Measurements from ENCODE around the gene TWIST1.

TWIST1 gene

DNA sequence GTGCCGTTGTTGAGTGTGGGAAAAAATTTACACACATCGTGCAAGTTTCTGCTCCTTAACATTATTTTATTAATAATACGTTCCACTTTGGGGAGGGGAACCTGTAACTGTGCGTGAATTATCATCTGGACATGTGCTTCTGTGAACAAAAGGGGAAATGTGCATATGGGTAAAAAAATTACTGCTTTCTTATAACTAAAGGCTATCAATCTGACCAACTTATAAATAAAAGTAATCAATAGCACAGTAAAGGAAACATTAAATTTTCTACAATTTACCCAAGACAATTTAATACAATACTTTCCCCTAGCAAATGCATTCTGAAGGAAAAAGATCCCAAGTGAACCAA lies 4.5 kb downstream of the TWIST1 start:
- DNase-seq = no peak

DNA sequence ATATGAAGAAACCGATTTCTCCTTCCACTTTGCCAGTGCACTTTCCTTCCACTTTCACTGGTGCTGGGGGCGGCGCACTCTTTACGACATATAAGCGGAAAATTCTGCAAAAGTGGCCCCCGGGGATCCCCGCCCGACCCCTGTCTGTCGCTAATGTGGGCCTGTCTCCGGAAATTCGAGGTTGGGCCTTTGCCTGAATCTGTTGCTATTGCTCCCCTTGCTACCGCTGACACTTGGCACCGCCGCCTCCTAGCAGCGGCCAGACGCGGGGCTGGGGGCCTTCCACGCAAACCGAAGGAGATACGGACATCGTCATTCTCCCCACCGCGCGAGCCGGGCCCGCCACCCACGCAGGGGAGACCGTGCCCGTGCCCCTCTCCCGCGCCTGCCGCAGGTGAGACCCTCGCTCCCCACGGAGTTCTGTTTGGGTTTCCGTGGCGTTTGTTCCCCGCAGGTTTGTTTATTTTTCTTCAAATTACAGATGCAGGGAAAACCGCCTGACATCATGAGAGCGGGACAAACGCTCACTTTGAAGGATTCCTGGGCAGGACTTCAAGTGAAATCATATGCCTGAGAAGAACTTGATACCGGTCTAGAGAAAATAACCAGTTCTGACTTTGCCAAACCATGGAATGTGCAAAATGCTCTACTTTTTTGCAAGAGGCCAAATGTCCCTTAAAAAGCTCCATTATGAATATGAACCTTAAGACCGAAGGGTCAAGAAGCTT lies 5.0 kb downstream of the TWIST1 start:
- DNase-seq = peak; percentile 53 to 58 (median 54)

DNA sequence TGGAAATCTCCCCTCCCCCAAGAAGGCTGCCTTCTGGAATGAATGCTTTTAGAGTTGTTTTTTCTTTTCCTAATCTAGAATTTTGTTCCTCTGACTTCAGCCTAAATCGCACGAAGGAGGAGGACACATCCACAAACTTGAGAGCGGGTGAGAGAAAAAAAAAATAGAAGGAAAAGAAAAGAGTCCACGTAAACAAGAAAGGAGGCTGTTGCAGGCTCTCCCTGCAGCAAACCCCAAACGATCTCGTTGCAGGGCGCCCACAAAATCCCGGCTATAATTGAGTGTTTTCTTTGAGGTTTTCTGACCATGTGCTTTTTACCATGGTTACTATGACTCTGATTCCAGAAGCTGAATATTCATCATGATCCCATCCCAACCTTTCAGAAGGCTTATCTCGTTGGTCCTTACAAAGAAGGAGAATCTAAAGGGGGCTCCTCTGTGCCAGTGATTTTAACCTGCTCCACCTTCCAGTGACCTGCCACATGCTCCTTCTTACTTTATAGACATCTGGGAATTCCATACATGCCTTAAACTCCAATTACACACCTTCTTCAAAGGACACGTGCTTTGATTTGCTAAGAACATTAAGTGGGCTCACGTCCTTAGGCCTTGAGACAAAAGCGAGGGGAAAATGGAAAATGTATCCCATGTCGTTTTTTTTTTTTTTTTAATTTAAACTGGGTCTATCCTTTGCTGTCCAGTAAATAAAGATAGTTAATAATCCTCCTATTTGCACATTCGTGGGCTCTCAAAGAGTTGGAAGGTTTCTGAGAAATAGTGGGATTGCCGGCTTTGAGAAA lies 5.8 kb downstream of the TWIST1 start:
- DNase-seq = no peak

DNA sequence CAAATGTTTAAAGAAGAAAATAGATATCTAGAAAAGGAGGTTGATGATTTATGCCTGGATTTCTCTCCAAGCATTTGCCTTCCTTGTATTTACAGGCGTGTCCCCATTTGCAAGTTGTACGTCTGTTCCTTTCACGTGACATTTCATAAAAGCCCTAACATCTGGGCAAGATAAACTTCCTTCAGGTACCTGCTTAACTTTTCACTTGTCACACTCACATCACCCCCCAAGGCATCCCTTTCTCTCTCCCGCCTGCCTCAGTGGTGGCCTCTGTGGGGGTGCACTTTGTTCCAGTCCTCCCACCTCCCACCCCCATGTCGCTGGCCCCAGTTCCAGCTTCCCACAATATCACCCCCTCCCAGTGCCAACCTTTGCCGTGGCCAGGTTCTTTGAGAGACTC lies 6.7 kb downstream of the TWIST1 start:
- DNase-seq = no peak

DNA sequence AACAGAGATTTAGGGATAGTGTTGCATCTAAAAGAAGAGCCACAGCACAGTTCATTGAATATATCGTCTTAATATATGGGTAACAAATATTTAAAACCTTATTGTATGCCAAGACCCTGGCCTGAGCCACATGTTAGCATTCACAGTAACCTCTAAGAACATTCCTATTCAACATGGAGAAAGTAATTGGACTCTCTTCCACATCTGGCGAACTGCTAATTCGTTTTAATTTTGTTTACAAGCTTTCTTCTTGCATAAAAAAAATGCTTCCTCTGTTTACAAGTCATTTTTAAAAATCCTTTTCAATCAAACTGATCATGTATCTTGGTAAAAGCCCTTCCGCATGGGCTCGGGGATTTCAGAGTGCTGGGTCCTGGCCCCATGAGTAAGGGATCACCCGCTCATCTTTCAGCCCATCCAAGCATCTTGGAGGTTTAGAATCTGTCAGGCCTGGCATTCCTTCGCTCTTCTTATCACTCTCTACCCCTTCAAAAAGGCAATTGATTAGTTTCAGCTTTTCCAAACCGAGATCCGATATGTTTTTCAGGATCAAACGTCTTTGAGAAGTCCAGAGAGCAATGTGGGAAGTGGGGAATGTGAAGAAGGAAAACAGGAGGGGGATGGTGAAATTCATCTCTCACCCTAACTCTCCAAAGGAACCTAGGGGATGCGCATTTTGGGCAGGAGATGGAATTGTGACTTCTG lies 7.3 kb downstream of the TWIST1 start:
- DNase-seq = no peak

DNA sequence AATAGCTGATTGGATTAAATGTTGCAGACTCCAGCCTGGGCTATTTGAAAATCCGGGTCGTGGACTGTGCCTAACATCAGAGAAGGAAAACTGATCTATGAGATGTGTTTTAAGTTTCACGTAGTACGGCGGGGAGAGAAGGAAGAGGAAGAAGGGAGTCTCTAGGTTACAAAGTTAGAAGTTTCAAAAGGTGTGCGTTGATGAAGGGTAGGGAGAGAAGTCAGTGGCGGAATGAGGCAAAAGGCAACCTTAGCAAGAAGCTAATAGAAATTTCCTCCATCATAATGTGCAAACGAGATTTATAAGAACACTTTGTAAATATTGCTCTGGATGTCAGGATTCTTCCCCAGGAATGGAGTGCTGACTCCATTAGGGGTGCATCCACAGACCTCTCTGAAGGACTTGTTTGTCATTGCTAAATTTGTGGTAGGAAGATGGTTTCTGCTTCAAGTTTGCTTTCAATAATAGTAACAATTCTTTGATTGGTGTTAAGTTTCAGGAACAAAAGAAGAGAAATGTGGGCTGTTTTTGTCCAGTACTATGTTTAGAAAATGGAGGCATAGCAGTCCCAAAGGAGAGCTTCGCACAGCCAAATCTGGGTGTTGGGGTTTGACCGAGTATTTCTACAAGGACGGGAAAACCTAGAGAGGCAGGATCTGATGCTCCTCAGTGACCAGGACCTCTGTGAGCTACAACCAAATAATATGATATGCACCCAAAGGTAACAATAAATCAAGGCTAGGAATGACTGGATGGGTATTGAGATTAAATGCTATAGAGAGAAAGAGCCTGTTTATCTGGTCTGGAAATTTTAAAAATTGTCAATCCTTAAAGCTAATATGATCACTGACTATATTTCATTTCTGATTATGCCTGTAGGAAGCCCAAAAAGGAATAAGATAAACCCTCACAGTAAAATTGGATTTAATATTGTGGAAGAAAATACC lies 8.2 kb downstream of the TWIST1 start:
- no peak for DNase-seq

DNA sequence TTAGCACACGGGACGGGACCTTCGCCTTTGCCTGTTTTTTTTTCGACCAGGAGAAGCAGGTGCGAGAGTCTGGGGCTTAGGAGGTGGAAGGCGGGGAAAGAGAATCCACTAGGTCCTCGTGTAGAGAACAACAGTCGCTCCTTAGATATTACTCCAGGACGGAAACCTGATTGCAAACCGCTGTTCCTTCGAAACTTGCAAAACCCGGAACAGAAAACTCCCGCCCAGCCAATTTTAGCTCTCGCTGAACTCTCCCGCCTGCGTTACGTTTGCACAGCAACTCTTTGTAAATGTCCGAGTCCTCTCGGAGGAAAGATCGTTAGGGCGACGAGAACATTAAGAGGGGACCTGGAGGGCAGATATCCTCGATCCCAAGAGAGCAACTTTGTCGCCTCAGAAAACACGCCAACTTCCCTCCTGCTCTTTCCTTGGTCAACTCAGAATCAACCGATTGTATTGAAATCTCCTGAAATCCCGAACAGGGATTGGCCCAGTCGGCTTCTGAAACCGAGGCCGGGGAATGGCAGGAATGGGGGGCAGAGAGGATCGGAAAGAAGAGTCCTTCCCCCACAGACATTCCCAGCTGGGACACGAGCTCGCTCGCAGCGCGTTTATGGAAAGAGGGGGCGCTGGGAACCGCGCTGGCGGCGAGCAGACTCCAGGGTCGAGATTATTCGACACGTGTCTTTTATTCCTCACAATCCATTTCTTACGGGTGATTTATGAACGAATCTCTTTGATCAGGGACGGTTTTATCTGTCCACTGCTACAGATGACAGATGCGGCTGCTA lies 9.9 kb downstream of the TWIST1 start:
- peak; percentile 46 to 57 (median 54) for DNase-seq

DNA sequence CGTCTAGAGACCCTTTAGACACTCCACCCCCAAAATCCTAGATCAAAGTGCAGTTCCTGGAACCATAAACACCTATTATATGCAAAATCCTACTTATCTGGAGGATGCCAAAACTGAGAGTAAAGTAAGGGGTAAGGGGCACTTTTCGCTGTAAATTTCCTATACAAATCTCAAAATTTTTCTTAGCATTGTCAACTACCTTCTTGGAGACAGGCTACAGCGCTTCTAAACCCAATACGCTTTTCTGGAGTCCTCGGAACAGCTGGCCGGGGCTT lies 10.4 kb downstream of the TWIST1 start:
- DNase-seq = no peak

DNA sequence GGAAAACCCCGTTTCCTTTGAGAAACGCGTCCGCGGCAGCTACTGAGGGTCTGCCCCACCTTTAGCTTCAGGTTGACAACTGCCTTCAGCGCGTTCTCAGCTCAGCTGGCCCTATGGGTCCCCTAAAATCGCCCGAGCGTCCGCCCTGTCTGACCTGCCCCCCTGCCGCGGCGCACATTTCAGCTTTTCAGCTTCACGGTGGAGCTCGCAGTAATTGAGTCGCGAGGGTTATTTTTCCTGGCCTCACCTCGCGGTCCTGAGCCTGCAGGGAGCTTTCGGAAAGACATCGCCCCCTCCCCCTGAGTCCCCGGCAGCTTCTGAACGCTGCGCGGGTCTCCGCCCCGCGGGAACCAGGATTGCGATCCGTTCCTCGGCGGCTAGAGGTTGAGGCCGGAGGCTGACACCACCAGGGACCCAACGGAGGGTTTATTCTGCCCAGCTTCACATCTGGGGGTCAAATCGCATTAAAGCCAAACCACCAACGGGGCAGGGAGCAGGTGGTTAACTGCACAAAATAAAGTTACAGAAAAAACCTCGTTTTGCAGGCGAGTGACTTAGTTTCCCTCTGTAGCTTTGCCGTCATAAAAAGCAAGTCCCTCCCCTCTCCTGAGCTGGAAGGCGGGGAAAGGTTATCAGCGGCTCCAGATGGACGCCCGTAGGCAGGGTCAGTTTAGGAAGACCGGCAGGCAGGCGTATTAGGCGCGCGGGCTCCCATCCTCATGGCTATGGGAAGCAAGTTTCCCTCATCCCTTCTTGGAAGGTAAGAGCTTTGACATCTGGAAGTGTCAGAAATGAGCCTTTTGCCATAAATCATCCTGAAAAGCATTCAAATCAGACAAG lies 11.0 kb downstream of the TWIST1 start:
- no peak for DNase-seq

DNA sequence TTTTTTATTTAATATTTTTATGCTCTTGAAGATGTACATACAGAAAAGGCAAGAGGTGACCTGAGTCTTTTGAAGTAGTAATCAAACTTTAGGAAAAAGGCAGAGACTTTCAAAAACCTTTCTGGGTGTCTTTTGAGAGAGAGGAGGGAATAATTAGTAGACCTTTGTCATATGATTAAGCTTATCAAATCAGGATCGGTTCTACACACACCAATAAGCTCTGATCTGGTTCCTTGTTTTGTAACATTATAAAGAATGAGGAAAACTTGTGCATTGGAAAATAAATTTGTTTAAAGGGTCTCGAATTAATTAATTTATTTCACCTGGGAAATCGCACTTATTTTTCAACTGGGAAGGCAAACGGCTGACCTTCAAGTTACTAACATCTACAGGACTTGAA lies 11.9 kb downstream of the TWIST1 start:
- DNase-seq = no peak

DNA sequence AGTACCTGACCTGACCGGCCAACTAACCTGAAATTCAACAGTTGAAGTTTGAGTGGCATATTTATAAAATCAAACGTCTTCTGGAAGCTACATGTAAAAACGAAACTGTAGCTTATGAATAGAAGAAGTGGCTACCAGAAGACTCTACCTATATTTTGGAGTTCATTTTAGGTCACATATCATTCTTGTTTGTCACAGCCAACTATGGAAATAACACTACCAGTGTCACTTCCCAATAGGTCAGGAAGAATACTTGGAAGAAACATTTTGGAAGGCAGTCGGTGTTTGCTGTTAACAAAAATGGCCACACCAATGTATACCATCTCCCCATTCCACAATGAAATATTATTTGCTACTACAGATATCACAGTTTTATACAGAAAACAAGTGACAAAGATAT lies 12.6 kb downstream of the TWIST1 start:
- DNase-seq = no peak

DNA sequence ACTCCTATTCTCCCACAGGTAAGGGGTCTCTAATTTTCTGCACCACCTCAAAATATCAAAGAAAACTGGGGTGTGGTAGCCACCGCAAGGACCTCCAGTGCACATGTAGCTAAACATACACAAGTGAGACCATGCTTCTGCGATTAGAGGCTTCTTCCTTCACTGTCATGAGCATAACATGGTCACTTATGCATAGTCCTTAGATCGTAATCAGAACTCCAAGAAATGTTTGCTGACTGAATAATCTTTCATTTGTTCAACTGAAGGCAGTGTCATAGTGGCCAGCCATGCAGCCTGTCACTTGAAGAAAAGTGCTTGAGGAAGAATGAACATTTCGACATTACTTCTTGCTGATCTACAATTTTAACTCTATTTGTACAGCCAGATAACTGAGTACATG lies 14.6 kb downstream of the TWIST1 start:
- DNase-seq = no peak

DNA sequence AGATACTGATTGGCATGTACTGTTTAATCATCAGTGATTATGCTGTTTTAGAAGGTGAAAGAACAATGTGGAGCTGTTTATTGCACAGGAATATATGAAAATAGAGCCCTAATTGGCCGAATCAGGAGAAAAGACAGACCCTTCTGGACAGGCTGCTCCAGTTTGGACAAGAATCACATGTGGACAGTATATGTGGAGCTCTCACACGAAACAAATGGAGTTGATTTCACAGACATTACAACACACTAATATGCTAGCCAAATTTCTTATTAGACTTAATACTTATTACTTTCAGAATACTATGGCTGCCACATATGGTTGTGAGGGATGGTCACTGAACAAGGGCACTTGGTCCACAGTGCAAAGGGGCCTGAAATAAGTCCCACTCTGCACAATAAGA lies 15.5 kb downstream of the TWIST1 start:
- no peak for DNase-seq

DNA sequence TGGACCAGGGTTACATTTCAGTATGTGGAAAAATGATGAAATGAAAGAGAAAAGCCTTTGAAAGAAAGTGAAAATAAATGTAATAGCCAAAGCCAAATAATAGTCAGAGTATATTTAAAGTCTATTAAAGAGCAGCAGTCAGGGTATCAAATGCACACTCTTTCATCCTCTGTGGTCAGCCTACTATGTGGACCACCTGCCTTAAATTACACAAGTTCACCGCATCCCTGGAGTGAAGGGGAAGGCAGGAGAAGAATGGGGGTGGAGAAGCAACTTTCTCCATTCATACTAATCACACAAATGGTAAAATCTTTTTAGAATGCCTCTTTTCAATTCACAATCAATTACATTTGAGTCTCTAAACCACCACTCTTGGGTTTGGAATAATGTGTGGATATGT lies 16.0 kb downstream of the TWIST1 start:
- DNase-seq = no peak

DNA sequence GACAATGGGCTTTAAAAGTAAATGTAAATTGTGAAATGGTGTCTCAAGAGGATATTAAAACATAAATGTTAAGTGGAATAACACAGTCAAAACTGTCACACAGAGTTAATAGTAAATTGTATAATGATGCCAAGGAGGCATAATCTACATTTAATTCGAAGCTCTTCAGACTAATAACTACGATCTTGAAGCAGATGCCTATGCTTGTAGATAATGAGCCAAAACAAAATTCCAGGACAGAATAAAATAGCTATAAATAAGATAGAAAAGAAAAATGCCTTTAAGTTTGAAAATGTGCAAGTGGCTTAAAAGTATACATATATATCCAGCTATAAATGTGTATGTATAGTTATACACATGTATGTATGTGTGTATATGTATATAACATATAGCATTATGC lies 17.5 kb downstream of the TWIST1 start:
- no peak for DNase-seq

DNA sequence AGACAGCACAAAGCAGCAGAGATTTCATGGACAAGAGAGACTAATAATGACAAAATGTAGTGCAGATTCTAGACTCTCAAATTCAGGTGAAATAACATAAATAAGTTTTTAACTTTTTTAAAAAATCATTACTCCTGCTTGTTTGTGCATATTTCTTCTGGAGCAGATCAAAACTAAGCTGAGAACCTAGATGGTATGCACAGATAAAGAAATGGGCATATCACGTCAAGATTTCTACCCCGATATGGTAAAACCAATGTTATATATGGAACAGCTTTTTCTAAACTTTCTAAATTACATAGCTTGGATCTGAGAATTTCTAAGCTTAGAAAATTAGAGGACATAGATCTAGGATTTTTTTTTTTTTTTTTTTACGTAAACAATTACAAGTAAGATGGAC lies 18.2 kb downstream of the TWIST1 start:
- no peak for DNase-seq

DNA sequence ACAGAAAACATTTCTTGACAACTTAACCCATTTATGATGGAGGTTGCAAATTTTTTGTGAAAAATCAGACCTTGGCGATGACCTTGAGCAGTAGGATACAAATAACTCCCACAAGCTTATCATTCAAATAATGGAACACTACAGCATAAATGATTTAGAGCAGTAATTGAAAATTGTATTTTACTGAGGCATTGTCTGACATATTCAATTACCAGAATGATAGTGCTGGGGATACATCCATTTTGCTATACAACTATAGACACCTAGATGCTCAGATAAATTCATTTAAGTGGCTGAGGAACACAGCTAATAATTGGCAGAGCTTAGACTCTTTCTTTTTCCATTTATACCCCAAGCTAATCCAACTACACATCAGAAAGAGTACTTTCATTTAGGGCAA lies 18.9 kb downstream of the TWIST1 start:
- DNase-seq = no peak

DNA sequence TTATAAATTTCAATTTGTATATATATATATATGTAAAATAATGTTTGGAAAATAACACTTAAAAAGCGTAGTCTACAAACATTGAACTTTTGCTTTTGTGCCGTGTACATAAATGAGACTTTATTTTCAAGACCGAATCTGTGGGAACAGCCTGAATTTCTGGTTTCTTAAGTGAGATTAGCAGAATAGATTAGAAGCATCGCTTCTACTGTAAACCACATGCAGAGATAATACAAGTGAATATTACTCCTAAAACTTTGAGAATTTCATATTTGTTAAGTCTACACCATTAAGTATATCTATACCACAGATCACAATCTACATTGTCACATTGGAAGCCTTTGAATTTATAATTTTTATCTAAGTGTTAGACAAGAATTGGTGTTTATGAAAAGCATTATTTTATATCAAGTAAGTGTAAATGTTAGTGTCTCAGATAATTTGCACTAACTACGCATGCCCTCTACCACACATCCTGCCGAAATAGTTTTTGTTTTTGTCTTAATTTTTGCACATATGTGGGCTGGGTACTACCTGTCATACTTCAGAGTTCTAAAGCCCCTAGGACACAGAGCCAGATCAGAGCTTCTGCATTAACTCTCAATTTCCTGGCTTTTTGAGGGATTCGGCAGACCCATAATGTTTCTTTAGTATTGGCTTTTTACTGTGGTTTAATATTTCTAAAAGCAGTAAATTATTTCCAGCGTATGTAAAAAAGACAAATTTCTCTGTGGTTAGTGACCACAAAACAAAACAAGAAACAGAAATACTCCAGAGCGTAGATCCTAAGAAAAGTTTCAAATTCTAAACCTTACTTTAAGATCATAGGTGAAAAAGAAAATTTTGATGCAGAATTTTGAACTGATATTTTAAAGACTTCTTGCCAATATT lies 20.0 kb downstream of the TWIST1 start:
- no peak for DNase-seq

DNA sequence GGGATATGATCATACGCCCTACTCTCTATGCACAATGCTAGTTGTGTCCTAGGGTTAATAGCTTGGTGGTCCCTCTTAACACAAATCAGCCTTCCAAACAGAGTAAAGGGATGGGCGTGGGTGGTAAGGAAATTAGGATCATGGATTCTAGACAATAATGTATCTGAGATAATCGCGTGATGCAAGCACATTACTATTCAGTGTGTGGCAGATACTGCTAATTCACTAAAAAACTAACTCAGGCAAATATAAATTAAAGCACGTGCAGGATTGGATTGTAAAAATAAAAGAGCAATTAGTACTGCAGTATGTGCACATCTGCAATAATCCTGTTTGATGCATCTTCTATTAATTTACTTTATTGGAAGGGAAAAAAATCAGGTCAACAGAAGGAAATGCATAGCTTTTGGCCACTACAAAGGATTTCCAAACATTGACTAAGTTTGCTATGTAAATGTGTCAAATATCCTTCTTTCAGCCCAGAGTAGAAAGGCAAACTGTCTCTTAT lies 22.0 kb downstream of the TWIST1 start:
- no peak for DNase-seq

All from suppressor macrophage treated with lipopolysaccharide for 1 hour (primary cell).